ENCODE measurements around the gene KIF2B.
"Not testable (repeated sequence)": the region's sequence is repeated elsewhere in the genome, so short reads cannot be mapped to it uniquely, and the experiment has no call there.

KIF2B gene, protein sequence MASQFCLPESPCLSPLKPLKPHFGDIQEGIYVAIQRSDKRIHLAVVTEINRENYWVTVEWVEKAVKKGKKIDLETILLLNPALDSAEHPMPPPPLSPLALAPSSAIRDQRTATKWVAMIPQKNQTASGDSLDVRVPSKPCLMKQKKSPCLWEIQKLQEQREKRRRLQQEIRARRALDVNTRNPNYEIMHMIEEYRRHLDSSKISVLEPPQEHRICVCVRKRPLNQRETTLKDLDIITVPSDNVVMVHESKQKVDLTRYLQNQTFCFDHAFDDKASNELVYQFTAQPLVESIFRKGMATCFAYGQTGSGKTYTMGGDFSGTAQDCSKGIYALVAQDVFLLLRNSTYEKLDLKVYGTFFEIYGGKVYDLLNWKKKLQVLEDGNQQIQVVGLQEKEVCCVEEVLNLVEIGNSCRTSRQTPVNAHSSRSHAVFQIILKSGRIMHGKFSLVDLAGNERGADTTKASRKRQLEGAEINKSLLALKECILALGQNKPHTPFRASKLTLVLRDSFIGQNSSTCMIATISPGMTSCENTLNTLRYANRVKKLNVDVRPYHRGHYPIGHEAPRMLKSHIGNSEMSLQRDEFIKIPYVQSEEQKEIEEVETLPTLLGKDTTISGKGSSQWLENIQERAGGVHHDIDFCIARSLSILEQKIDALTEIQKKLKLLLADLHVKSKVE

DNA sequence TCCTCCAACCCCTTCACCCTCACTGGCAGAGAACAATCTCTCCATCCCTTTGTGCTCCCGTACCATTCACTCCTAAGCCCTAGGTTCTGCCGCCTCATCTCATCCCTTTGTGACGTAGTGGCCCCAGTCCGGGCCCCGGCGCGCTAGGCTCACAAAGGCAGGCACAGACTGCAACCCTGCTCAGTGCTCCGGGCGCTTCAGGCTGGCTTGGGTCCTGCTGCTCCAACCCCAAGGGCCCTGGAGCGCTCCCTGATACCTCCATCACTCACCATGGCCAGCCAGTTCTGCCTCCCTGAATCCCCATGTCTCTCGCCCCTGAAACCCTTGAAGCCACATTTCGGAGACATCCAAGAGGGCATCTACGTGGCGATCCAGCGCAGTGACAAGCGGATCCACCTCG, at the start of gene KIF2B:
TSS of gene KIF2B (plus strand) at position 164 of the 400 bp plus-strand sequence. CDS start at position 271, 107 bp downstream.
- no peak for FAIRE-seq

DNA sequence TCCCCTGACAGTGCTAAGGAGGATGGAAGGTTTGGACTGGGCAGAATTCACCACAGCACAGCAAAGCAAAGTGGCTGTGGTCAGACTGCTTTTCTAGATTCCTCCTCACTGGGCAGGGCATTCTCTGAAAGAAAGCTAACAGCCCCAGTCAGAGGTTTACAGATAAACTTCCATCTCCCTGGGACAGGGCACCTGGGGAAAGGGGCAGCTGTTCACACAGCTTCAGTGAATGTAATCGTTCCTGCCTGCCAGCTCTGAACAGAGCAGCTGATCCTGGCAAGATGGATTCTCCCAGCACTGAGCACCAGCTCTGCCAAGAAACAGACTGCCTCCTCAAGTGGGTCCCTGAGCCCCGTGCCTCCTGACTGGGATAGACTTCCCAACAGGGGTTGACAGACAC, 42.4 kb upstream of the KIF2B start:
- FAIRE-seq, result no peak

DNA sequence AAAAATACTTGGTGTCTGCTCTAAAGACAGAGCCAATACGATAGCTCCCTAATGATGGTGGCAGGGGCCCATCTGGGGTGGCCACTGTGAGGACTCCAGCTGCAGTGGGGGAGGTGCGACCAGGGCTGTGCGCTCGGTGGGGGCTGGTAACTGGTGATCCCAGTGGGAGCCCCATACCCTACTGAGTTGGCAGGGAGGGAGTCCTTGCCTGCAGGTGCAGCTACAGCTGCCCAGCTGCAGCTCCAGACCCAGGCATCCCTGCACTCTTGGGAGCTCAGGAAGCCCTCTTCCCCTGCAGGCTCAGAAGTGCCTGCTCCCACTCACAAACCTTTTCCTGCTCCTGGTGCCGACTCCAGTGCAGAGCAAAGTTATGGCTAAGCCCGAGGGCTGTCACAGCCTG, 31.2 kb upstream of the KIF2B start:
- no peak for FAIRE-seq

DNA sequence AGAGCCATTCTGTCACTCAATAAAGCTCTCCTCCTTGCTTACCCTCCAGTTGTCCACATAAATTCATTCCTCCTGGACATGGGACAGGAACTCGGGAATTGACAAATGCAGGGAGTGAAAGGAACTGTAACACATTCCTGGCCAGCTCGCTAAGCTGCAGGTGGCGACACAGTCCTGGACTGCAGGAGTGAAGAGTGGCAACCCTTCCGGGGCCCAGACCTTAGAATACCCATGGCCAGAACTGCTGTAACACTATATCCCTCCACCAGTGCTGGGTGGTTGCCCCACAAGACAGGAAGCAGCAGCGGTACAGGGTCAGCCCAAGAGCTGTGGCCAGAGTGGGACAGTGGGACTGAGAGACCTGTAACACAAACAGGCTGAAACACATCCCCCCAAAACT, 30.3 kb upstream of the KIF2B start:
- no peak for FAIRE-seq

DNA sequence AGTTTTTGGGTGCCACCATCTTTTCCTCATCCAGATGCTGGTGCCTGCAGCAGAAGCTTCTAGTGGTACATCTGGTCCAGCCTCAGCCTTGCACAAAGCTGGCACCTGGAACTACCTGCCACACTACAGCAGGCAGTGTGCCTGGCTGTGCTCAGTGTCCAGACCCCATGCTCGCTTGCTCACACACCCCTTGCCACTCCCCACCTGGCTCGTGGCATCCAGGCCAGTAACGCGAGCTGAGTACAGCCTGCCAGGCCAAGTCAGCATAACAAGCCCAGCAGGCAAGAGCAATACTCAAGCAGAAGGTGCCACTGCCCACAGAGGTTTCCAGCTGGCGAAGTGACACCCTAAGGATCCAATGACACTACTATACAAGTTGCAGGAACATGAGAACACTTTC, 29.7 kb upstream of the KIF2B start:
- FAIRE-seq, result no peak

DNA sequence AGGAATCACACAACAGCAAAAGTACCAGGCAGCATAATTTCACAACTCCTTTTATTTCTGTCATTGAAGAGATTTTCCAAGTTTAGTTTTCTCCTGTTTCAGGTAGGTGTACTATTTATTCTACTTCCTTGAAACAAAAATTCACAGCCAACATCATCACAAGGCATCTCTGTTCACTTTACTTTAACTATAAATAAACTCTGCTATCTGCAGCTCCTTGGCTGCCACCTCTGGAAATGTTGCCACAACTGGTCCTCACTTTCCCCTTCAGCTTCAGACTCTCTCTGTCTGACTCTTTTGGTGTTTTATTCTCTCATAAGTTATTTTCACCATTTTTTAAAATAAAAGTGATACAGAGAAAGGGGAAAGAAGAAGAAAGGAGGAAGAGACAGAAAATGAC, 27.9 kb upstream of the KIF2B start:
- no peak for FAIRE-seq

DNA sequence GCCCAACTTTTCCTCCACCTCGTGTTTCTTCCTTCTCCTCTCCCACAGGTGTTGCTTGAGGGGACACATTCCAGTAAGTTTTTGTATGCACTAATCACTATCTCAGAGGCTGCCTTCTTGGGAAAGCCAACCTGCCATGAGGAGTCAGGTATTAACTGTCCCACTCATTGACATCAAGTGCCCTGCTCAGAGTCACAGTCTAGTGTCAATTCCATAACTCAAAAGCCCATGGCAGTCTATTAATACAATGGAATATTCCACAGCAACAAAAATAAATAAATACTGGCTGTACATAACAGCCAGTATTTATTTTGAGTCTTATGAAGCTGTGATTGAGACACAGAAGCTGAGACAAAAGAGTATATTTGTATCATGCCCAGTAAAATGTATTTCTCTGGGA, 26.1 kb upstream of the KIF2B start:
- no peak for FAIRE-seq

DNA sequence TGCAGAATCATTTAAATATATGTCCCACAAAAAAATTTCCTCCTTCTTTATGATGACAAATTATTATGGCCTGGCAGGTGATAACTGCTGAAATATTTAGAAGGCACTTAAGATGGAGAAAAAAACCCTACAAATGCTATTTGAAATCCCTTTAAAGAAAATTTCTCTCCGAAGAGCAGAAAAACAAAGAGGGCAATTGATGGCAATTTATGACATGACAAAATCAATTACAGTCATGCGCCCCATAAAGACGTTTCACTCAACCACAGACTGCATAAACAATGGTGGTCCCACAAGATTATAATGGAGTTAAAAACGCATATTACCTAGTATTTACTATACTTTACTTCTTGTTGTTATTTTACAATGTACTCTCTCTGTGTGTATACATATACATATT, 25.2 kb upstream of the KIF2B start:
- FAIRE-seq, result no peak

DNA sequence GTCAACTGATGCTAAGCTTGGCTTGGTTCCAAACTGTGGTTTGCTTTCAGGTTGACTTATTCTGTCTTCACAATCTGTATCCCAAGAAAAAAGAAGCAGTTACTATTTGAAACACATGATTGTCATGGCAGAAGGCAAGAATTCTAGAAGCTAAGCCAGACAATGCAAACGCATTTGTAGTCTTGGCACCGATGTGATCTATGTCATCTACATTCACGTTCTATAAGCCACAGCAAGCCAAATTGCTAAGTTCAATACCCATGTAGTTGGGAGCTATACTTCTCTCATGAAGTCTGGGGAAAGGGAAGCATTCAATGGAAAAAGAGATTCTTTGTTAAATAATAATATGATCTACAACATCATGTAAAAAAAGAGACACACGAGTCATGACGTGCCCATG, 18.3 kb upstream of the KIF2B start:
- FAIRE-seq, result no peak

DNA sequence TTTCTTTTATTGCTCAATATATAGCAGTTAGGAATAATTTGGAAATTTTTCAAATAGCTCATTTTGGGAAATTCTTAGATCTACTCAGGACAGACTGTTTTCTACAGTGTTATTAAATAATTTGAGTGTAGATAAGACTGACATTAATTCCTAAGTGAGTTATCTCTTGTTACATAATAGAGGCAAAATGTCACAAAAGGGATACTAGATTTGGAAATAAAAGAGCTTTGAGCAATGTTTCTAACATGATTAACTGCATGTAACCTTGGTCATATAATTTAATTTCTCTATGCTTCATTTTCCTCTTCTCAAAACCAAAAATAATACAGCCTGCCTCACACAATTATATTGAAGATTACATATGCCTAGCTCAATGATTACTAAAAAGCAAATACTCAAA, 16.3 kb upstream of the KIF2B start:
- no peak for FAIRE-seq

DNA sequence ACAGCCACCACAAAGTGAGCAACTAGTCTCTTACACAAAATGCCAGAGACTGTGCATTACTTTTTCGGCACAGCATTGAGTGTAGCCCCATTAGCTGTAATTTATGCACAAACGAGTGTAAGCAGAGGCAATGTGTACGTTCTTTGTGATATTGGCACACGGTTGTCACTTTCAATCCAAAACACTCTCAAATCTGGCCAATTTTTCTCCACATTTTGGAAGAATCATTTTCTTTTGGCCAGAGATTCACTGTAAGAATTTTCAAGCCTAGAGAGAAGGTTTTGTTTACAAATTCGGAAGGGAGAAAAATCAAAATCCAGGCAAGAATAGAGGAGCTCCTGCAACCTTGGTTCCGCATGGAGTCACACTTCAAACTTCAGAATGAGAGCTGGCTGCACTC, 15.4 kb upstream of the KIF2B start:
- no peak for FAIRE-seq

DNA sequence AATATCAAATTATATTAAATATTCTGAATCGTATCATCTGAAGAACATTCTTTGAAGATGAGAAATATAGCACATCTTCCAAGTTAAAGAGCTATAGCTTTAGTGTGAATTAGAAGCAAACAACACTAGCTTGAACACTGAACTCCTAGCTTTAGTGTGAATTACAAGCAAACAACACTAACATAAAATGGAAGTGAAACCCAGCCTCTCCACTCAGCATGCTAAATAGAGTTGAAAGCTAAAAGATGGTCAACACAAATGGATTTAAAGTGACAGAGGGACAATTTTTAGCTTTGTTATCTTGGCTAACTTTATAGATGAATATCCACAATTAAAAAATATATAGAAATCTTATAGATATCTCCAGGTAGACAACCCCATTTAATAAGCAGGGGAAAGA, 4.5 kb upstream of the KIF2B start:
- FAIRE-seq, result no peak

DNA sequence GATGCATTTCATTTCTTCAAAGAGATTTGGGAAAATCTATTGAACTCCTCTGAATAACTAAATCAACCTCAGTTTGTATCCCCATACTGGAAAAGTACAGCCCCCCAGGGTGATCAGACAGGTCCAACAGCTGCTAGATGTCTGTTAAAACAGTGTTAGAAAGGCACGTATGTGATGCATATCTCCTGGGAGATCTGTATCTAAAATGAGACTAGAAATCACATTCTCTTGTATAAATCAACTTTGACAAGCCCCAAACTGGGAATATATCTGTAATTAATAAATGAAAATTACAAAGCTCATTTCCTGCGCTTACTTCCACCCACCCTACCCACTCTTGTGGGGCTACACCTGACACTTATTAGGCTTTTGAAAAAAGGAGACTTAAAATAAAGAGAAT, 3.8 kb upstream of the KIF2B start:
- no peak for FAIRE-seq

DNA sequence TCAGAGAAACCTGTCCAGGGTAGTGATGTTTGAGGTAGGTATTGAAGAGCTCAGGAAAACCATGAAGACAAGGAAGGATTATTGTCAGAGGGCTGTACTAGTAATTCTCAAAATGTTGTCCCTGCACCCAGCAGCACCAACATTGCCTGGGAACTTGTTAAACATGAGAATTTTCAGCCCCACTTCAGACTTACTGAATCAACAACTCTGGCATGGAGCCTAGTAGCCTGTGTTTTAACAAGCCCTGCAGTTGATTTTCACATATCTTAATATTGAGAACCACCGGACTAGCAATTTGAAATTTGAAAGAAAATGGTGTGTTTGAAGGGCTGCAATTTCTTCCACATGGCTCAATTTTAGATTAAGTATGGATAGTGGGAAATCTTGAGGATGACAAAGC, 2.8 kb upstream of the KIF2B start:
- FAIRE-seq, result no peak

DNA sequence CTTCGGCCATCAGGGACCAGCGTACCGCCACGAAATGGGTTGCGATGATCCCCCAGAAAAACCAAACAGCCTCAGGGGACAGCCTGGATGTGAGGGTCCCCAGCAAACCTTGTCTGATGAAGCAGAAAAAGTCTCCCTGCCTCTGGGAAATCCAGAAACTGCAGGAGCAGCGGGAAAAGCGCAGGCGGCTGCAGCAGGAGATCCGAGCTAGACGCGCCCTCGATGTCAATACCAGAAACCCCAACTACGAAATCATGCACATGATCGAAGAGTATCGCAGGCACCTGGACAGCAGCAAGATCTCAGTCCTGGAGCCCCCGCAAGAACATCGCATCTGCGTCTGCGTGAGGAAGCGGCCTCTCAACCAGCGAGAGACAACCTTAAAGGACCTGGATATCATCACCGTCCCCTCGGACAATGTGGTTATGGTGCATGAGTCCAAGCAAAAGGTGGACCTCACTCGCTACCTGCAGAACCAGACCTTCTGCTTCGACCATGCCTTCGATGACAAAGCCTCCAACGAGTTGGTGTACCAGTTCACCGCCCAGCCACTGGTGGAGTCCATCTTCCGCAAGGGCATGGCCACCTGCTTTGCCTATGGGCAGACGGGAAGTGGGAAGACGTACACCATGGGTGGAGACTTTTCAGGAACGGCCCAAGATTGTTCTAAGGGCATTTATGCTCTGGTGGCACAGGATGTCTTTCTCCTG, 769 bp downstream of the KIF2B start:
- FAIRE-seq, result no peak

DNA sequence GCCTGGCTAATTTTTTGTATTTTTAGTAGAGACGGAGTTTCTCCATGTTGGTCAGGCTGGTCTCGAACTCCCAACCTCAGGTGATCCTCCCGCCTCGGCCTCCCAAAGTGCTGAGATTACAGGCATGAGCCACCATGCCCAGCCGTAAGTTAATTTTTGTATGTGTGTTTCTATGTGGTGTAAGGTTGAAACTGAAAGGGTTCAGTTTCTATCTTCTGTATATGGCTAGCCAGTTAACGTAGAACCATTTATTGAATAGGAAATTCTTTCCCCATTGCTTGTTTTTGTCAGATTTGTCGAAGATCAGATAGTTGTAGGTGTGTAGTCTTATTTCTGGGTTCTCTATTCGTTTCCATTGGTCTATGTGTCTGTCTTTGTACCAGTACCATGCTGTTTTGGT, 12.0 kb downstream of the KIF2B start:
- FAIRE-seq, result not testable (repeated sequence)

DNA sequence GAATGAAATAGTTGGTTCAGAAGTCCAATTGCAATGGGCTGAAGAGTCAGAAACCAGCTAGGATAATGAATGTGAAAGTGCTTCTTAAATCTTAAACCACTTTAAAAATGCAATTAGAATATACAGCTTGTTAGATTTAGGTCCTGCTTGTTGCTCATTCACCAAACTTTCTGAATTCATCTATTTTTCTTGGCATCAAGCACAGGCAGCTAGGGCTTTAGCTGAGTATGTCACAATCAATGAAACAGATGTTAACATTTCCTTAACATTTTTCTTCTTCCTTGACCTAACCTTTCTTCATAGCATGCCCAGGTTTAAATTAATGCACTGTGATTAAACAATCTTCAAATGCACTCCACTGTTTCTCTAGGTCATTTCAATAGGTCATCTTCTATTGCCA, 14.4 kb downstream of the KIF2B start:
- no peak for FAIRE-seq

DNA sequence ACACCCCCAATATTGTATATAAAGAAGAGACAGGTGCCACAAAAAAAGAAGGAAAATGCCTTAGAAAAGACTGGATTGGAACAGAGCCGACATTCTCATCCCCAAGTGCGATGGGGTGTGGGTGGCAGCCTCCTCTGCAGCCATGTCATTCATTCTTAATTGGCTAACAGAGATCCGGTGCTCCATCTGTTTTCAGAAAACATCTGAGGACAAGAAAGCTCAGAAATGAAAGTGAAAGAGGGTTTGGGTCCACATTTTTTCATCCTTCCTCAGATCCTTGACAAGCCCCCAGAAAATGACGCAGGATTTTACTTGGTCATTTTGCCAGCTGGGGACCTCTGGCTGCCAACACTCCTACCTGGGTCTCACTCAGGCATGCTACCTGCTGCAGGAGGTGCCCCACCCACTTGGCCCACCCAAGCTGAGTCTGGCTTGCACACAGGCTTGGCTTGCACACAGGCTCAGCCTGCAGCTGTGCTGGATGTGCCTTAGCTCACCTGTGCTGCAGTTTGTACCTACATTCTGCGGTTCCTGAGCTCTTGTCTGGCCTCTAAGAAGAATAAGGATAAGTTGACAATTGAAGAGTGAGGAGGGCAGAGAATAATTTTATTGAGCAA, 21.9 kb downstream of the KIF2B start:
- FAIRE-seq, result no peak

DNA sequence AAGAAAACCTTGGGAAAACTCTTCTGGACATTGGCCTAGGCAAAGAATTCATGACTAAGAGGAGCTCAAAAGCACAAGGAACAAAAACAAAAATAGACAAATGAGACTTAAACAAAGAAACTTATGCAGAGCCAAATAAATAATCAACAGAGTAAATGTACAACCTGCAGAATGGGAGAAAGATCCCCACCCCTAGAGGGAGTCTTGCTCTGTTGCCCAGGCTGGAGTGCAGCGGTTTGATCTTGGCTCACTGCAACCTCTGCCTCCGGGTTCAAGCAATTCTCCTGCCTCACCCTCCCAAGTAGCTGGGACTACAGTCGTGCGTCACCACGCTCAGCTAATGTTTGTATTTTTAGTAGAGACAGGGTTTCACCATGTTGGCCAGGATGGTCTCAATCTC, 48.4 kb downstream of the KIF2B start:
- FAIRE-seq, result not testable (repeated sequence)

Measured in colon (tissue), 2 donors.